Measurements from ENCODE around the gene TAB2. TPM values are rescaled to one million over a fixed set of nuclear protein-coding genes. Genes with fewer than 3 reads are reported as not detected.

Gene TAB2, protein sequence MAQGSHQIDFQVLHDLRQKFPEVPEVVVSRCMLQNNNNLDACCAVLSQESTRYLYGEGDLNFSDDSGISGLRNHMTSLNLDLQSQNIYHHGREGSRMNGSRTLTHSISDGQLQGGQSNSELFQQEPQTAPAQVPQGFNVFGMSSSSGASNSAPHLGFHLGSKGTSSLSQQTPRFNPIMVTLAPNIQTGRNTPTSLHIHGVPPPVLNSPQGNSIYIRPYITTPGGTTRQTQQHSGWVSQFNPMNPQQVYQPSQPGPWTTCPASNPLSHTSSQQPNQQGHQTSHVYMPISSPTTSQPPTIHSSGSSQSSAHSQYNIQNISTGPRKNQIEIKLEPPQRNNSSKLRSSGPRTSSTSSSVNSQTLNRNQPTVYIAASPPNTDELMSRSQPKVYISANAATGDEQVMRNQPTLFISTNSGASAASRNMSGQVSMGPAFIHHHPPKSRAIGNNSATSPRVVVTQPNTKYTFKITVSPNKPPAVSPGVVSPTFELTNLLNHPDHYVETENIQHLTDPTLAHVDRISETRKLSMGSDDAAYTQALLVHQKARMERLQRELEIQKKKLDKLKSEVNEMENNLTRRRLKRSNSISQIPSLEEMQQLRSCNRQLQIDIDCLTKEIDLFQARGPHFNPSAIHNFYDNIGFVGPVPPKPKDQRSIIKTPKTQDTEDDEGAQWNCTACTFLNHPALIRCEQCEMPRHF
- 10 to 100 TPM; 63.3 to 91.0 (median 75.8) TPM for total RNA-seq

GRCh38 chr6:149317644-149318571, at the start of gene TAB2:
TSS of gene TAB2 (plus strand) at chr6:149317712. CDS start at chr6:149369998, 52,286 bp downstream.
- H3K9me3 ChIP-seq: no peaks in the 10 kb centered on the region
- no peaks in the 10 kb centered on the region for H3K36me3 ChIP-seq
- H3K27me3 ChIP-seq: no peaks in the 10 kb centered on the region
- peak; percentile 32 to 53 for DNase-seq (ENCODE audit: low spot score in 2 of 2)
- TF ChIP-seq POLR2AphosphoS5 (IDR thresholded peaks at IDR 0.05): peak; percentile 17 to 53 (median 31)
- TF ChIP-seq POLR2A (IDR thresholded peaks at IDR 0.05): no peak
- intact Hi-C loops (cut with DNase I; ENCODE audit: low total_unique reads): no loop called here
- peak within 1 kb of the TSS; percentile 96 to 97 (median 96) for H3K4me3 ChIP-seq
- H3K27ac ChIP-seq: peak within 1 kb of the TSS; percentile 99
- H3K4me1 ChIP-seq: peaks cover 0 to 8% of the 10 kb centered on the region in 2 donors

- Histone ChIP-seq H3K9me3 (no peaks in the 10 kb centered on the region), H3K27me3 (no peaks in the 10 kb centered on the region), H3K36me3 (no peaks in the 10 kb centered on the region), H3K4me3 (no peak overlapping the region), H3K4me1 (no peaks in the 10 kb centered on the region), H3K27ac (no peak overlapping the region)
- DNase-seq (ENCODE audit: low spot score in 2 of 2): no peak
- intact Hi-C loops (cut with DNase I; ENCODE audit: low total_unique reads): no loop called here
- TF ChIP-seq POLR2AphosphoS5 (IDR thresholded peaks at IDR 0.05) (no peak), POLR2A (IDR thresholded peaks at IDR 0.05) (no peak), CTCF (IDR thresholded peaks at IDR 0.05) (no peak)
These were observed 49.4 kb upstream of the TAB2 start for GRCh38 chr6:149268146-149268545.

- H3K27me3 ChIP-seq: no peaks in the 10 kb centered on the region
- TF ChIP-seq CTCF (IDR thresholded peaks at IDR 0.05): no peak
- TF ChIP-seq POLR2A (IDR thresholded peaks at IDR 0.05): no peak
- TF ChIP-seq POLR2AphosphoS5 (IDR thresholded peaks at IDR 0.05): no peak
These were observed 48.7 kb upstream of the TAB2 start for GRCh38 chr6:149268768-149269167.

GRCh38 chr6:149270616-149271015, 46.9 kb upstream of the TAB2 start:
- Histone ChIP-seq H3K4me3 (no peak overlapping the region), H3K36me3 (no peaks in the 10 kb centered on the region), H3K27ac (no peak overlapping the region), H3K27me3 (no peaks in the 10 kb centered on the region), H3K9me3 (no peaks in the 10 kb centered on the region), H3K4me1 (no peaks in the 10 kb centered on the region)
- DNase-seq (ENCODE audit: low spot score in 2 of 2): no peak
- no peak for TF ChIP-seq POLR2AphosphoS5 (IDR thresholded peaks at IDR 0.05)
- no peak for TF ChIP-seq POLR2A (IDR thresholded peaks at IDR 0.05)
- no peak for TF ChIP-seq CTCF (IDR thresholded peaks at IDR 0.05)
- intact Hi-C loops (cut with DNase I; ENCODE audit: low total_unique reads): no loop called here

More at GRCh38 chr6:149268768-149269167, 48.7 kb upstream of the TAB2 start:
- no peaks in the 10 kb centered on the region for H3K36me3 ChIP-seq
- no peak for DNase-seq (ENCODE audit: low spot score in 2 of 2)
- no peak overlapping the region for H3K4me3 ChIP-seq
- no peaks in the 10 kb centered on the region for H3K9me3 ChIP-seq
- no peaks in the 10 kb centered on the region for H3K4me1 ChIP-seq
- intact Hi-C loops (cut with DNase I; ENCODE audit: low total_unique reads): no loop called here
- no peak overlapping the region for H3K27ac ChIP-seq
